Thyroid gland (tissue), 4 donors: Measurements from ENCODE around the gene NFKBIA. TPM values are rescaled to one million over a fixed set of nuclear protein-coding genes. Genes with fewer than 3 reads are reported as not detected.
A peak's percentile ranks its signal among the peaks of the same experiment; 100 is the strongest.
"Not testable (repeated sequence)": the region's sequence is repeated elsewhere in the genome, so short reads cannot be mapped to it uniquely, and the experiment has no call there.

Experiments used
- DNase-seq, 2 donors: peaks; one replicate each; pipeline ENCODE4 v3.0.0-alpha.2; 2019
- H3K27ac ChIP-seq, 3 donors: fragments of 200-600 bp; sonication (generic); 1 replicate in 2 of 3; 2 replicates in 1 of 3; pipeline ENCODE4 v1.5.1; 2016 to 2019; ENCODE audit warnings: mild to moderate bottlenecking in 1 of 3, moderate library complexity in 1 of 3
- H3K27me3 ChIP-seq: fragments of 200-600 bp; sonication (generic); one replicate; pipeline ENCODE4 v1.5.1; 2019
- H3K36me3 ChIP-seq, 2 donors: fragments of 200-600 bp; sonication (generic); one replicate each; pipeline ENCODE4 v1.5.1; 2016 to 2019
- H3K4me1 ChIP-seq, 2 donors: fragments of 200-600 bp; sonication (generic); one replicate each; pipeline ENCODE4 v1.5.1; 2017 to 2019
- H3K4me3 ChIP-seq, 3 donors: fragments of 200-600 bp; sonication (generic); replicated peaks in 1 of 3; 1 replicate in 2 of 3; 2 replicates in 1 of 3; pipeline ENCODE4 v1.5.1; 2016; ENCODE audit warnings: mild to moderate bottlenecking in 1 of 3
- H3K9me3 ChIP-seq: fragments of 200-600 bp; sonication (generic); one replicate; pipeline ENCODE4 v1.5.1; 2017
- CTCF ChIP-seq, 6 experiments: fragments of 200-600 bp in 3 of 6; fragments of 450-650 bp in 3 of 6; sonication (generic) in 3 of 6; IDR thresholded peaks; one replicate each; pipeline ENCODE4 v1.5.1; 2016 to 2019; ENCODE audit warnings: antibody characterized with exemption in 6 of 6, mild to moderate bottlenecking in 2 of 6, inconsistent platforms in 1 of 6, moderate library complexity in 1 of 6
- POLR2A ChIP-seq, 2 donors: fragments of 450-650 bp; IDR thresholded peaks; one replicate each; pipeline ENCODE4 v1.6.1; 2017; ENCODE audit warnings: antibody characterized with exemption in 2 of 2, mild to moderate bottlenecking in 2 of 2, moderate library complexity in 1 of 2
- WGBS, 2 donors: methylation state at CpG; one replicate each; pipeline ENCODE4 v1.1.5; 2017; 5-methylcytosine and 5-hydroxymethylcytosine counted together
- intact Hi-C: fragments of 100-400 bp; cut with DNase I; formaldehyde crosslinking; loops from one replicate; pipeline ENCODE4 v1.15.1; 2023
- total RNA-seq, 4 donors: library from RNA; depleted of rRNA; stranded (reverse); fragments of >200 nt; gene quantifications; one replicate each; pipeline ENCODE4 v1.2.3, GENCODE V29; 2016

The NFKBIA gene
- total RNA-seq, 4 donors from 2014 or later, result 200 to 434 (median 356) TPM

GRCh38 chr14:35384455-35385041 lies 20.0 kb downstream of the NFKBIA start:
- Histone ChIP-seq H3K36me3 (no peaks in the 10 kb centered on the region), H3K27me3 (no peaks in the 10 kb centered on the region), H3K4me3 (no peak overlapping the region), H3K4me1 (peaks cover 36 to 47% of the 10 kb centered on the region in 2 donors), H3K9me3 (no peaks in the 10 kb centered on the region), H3K27ac (peak overlapping the region; percentile 51 to 91 (median 89))
- peak; percentile 37 to 50 for DNase-seq
- intact Hi-C loops, result no loop called here
- 68 to 79% methylated on average over 10 to 11 of the region's 11 CpGs for WGBS, 2 donors
- no peak for TF ChIP-seq CTCF (IDR thresholded peaks at IDR 0.05)
- no peak for TF ChIP-seq POLR2A (IDR thresholded peaks at IDR 0.05)

- H3K9me3 ChIP-seq, result no peaks in the 10 kb centered on the region
- H3K27me3 ChIP-seq, result no peaks in the 10 kb centered on the region
- DNase-seq, result peak in 1 of 2 donors; percentile 12
- H3K36me3 ChIP-seq, result no peaks in the 10 kb centered on the region
- H3K4me3 ChIP-seq, result no peak overlapping the region
- H3K4me1 ChIP-seq, result peaks cover 36 to 47% of the 10 kb centered on the region in 2 donors
- no peak for TF ChIP-seq CTCF (IDR thresholded peaks at IDR 0.05)
- TF ChIP-seq POLR2A (IDR thresholded peaks at IDR 0.05), result no peak
- peak overlapping the region; percentile 51 to 91 (median 89) for H3K27ac ChIP-seq
- intact Hi-C loops, result no loop called here
- 86 to 92% methylated on average over 7 to 10 of the region's 10 CpGs for whole genome bisulfite sequencing, 2 donors
Measured at GRCh38 chr14:35383569-35384454, 20.7 kb downstream of the NFKBIA start.

- intact Hi-C loops, result no loop called here
- H3K9me3 ChIP-seq, result no peaks in the 10 kb centered on the region
- H3K27me3 ChIP-seq, result no peaks in the 10 kb centered on the region
- H3K4me1 ChIP-seq, result peaks cover 20 to 31% of the 10 kb centered on the region in 2 donors
- 66 to 67% methylated on average over 7 of the region's 7 CpGs for WGBS, 2 donors
- TF ChIP-seq POLR2A (IDR thresholded peaks at IDR 0.05) (no peak), CTCF (IDR thresholded peaks at IDR 0.05) (no peak)
- H3K4me3 ChIP-seq, result no peak overlapping the region
- no peaks in the 10 kb centered on the region for H3K36me3 ChIP-seq
- peak overlapping the region in 1 of 3 donors; percentile 28 for H3K27ac ChIP-seq
- DNase-seq, result peak in 1 of 2 donors; percentile 19
Measured at GRCh38 chr14:35380794-35381193, 23.8 kb downstream of the NFKBIA start.

GRCh38 chr14:35379234-35379933 lies 25.2 kb downstream of the NFKBIA start:
- peaks cover 8 to 24% of the 10 kb centered on the region in 2 donors for H3K4me1 ChIP-seq
- H3K9me3 ChIP-seq, intact Hi-C loops, H3K27ac ChIP-seq, H3K36me3 ChIP-seq, H3K27me3 ChIP-seq, DNase-seq, H3K4me3 ChIP-seq: not testable (repeated sequence)
- 91% methylated on average over 9 of the region's 9 CpGs for WGBS, 2 donors

GRCh38 chr14:35378425-35379233 lies 25.9 kb downstream of the NFKBIA start:
- no peak for TF ChIP-seq CTCF (IDR thresholded peaks at IDR 0.05)
- TF ChIP-seq POLR2A (IDR thresholded peaks at IDR 0.05), result no peak
- WGBS, 2 donors, result 81 to 89% methylated on average over 9 of the region's 9 CpGs
- peaks cover 10 to 23% of the 10 kb centered on the region in 2 donors for H3K4me1 ChIP-seq
- no peaks in the 10 kb centered on the region for H3K27me3 ChIP-seq
- intact Hi-C loops, result no loop called here
- DNase-seq, result no peak
- no peaks in the 10 kb centered on the region for H3K36me3 ChIP-seq
- H3K4me3 ChIP-seq, result no peak overlapping the region
- no peak overlapping the region for H3K27ac ChIP-seq
- no peaks in the 10 kb centered on the region for H3K9me3 ChIP-seq
